Memory B cell (primary cell): ENCODE data around the gene ATP12A.

ENCODE experiments used
- ATAC-seq: fragments of 150-1000 bp; cut with Tn5 transposase; 2 replicates; pipeline ENCODE4 v1.10.0; 2021; ENCODE audit warnings: low read depth, mild to moderate bottlenecking, moderate library complexity
- DNase-seq, 2 donors: peaks; one replicate each; pipeline ENCODE4 v3.0.0; 2022; ENCODE audit warnings: low spot score in 2 of 2
- H3K27ac Mint-ChIP-seq: one replicate; pipeline ENCODE4 v1.8.0; 2022; ENCODE audit warnings: mild to moderate bottlenecking, moderate library complexity, mixed read lengths
- H3K27me3 Mint-ChIP-seq: one replicate; pipeline ENCODE4 v1.8.0; 2022; ENCODE audit warnings: mixed read lengths
- H3K36me3 Mint-ChIP-seq: one replicate; pipeline ENCODE4 v1.8.0; 2022; ENCODE audit warnings: mild to moderate bottlenecking, mixed read lengths
- H3K4me1 Mint-ChIP-seq: one replicate; pipeline ENCODE4 v1.8.0; 2022; ENCODE audit warnings: mixed read lengths
- H3K4me3 Mint-ChIP-seq: one replicate; pipeline ENCODE4 v1.8.0; 2022; ENCODE audit warnings: mild to moderate bottlenecking, moderate library complexity, mixed read lengths
- H3K9me3 Mint-ChIP-seq: one replicate; pipeline ENCODE4 v1.8.0; 2022; ENCODE audit warnings: mixed read lengths

Gene ATP12A

GRCh38 chr13:24688111-24688510 is 7.9 kb downstream of the ATP12A start:
- ATAC-seq (no peak), DNase-seq (no peak)
- Mint-ChIP-seq H3K4me1 (peaks cover 7% of the 10 kb centered on the region), H3K27ac (no peak overlapping the region), H3K27me3 (peaks cover 21% of the 10 kb centered on the region), H3K9me3 (no peaks in the 10 kb centered on the region), H3K36me3 (no peaks in the 10 kb centered on the region), H3K4me3 (no peak overlapping the region)

GRCh38 chr13:24688950-24689349 is 8.7 kb downstream of the ATP12A start:
- Mint-ChIP-seq H3K36me3 (no peaks in the 10 kb centered on the region), H3K4me1 (peaks cover 7% of the 10 kb centered on the region), H3K9me3 (no peaks in the 10 kb centered on the region), H3K27me3 (peaks cover 26% of the 10 kb centered on the region), H3K27ac (no peak overlapping the region), H3K4me3 (no peak overlapping the region)
- DNase-seq (no peak), ATAC-seq (no peak)

GRCh38 chr13:24691381-24691780 is 11.2 kb downstream of the ATP12A start:
- Mint-ChIP-seq H3K27me3 (peaks cover 27% of the 10 kb centered on the region), H3K27ac (no peak overlapping the region), H3K4me1 (peaks cover 7% of the 10 kb centered on the region), H3K9me3 (no peaks in the 10 kb centered on the region), H3K36me3 (no peaks in the 10 kb centered on the region), H3K4me3 (no peak overlapping the region)
- DNase-seq (no peak), ATAC-seq (no peak)

- Mint-ChIP-seq H3K4me1 (peaks cover 7% of the 10 kb centered on the region), H3K4me3 (no peak overlapping the region), H3K27me3 (peaks cover 22% of the 10 kb centered on the region), H3K36me3 (no peaks in the 10 kb centered on the region), H3K9me3 (no peaks in the 10 kb centered on the region), H3K27ac (no peak overlapping the region)
- ATAC-seq = no peak
- no peak for DNase-seq
These were observed 12.4 kb downstream of the ATP12A start for GRCh38 chr13:24692561-24692960.

- DNase-seq = peak in 1 of 2 donors; percentile 18
- ATAC-seq = peak; percentile 73
- Mint-ChIP-seq H3K9me3 (no peaks in the 10 kb centered on the region), H3K4me1 (peaks cover 7% of the 10 kb centered on the region), H3K27ac (no peak overlapping the region), H3K4me3 (no peak overlapping the region), H3K27me3 (peaks cover 24% of the 10 kb centered on the region), H3K36me3 (no peaks in the 10 kb centered on the region)
These were observed 13.8 kb downstream of the ATP12A start for GRCh38 chr13:24693862-24694471.

- ATAC-seq (no peak), DNase-seq (no peak)
- H3K4me1 Mint-ChIP-seq = peaks cover 7% of the 10 kb centered on the region
- no peaks in the 10 kb centered on the region for H3K36me3 Mint-ChIP-seq
- no peak overlapping the region for H3K27ac Mint-ChIP-seq
- H3K9me3 Mint-ChIP-seq = no peaks in the 10 kb centered on the region
- peaks cover 24% of the 10 kb centered on the region for H3K27me3 Mint-ChIP-seq
- no peak overlapping the region for H3K4me3 Mint-ChIP-seq
These were observed 14.7 kb downstream of the ATP12A start for GRCh38 chr13:24694907-24695306.

GRCh38 chr13:24698686-24699085 is 18.5 kb downstream of the ATP12A start:
- peaks cover 7% of the 10 kb centered on the region for H3K4me1 Mint-ChIP-seq
- DNase-seq (no peak), ATAC-seq (no peak)
- H3K36me3 Mint-ChIP-seq = no peaks in the 10 kb centered on the region
- peaks cover 25% of the 10 kb centered on the region for H3K27me3 Mint-ChIP-seq
- H3K4me3 Mint-ChIP-seq = no peak overlapping the region
- no peak overlapping the region for H3K27ac Mint-ChIP-seq
- no peaks in the 10 kb centered on the region for H3K9me3 Mint-ChIP-seq

- H3K9me3 Mint-ChIP-seq = no peaks in the 10 kb centered on the region
- no peak overlapping the region for H3K4me3 Mint-ChIP-seq
- ATAC-seq = no peak
- DNase-seq = no peak
- no peaks in the 10 kb centered on the region for H3K36me3 Mint-ChIP-seq
- H3K27ac Mint-ChIP-seq = no peak overlapping the region
- H3K27me3 Mint-ChIP-seq = peaks cover 22% of the 10 kb centered on the region
- peaks cover 2% of the 10 kb centered on the region for H3K4me1 Mint-ChIP-seq
These were observed 19.3 kb downstream of the ATP12A start for GRCh38 chr13:24699541-24699940.

- H3K4me3 Mint-ChIP-seq = no peak overlapping the region
- no peak for ATAC-seq
- no peak for DNase-seq
- H3K27ac Mint-ChIP-seq = no peak overlapping the region
- no peaks in the 10 kb centered on the region for H3K9me3 Mint-ChIP-seq
- H3K36me3 Mint-ChIP-seq = no peaks in the 10 kb centered on the region
- peaks cover 20% of the 10 kb centered on the region for H3K27me3 Mint-ChIP-seq
- no peaks in the 10 kb centered on the region for H3K4me1 Mint-ChIP-seq
These were observed 20.3 kb downstream of the ATP12A start for GRCh38 chr13:24700539-24700938.

GRCh38 chr13:24706886-24707585 is 26.8 kb downstream of the ATP12A start:
- H3K4me1 Mint-ChIP-seq = peaks cover 9% of the 10 kb centered on the region
- ATAC-seq = no peak
- no peak overlapping the region for H3K27ac Mint-ChIP-seq
- H3K4me3 Mint-ChIP-seq = no peak overlapping the region
- DNase-seq = no peak
- H3K36me3 Mint-ChIP-seq = no peaks in the 10 kb centered on the region
- no peaks in the 10 kb centered on the region for H3K9me3 Mint-ChIP-seq
- H3K27me3 Mint-ChIP-seq = peaks cover 5% of the 10 kb centered on the region

- H3K4me3 Mint-ChIP-seq = peak overlapping the region; percentile 56
- H3K9me3 Mint-ChIP-seq = no peaks in the 10 kb centered on the region
- peaks cover 2% of the 10 kb centered on the region for H3K36me3 Mint-ChIP-seq
- H3K27me3 Mint-ChIP-seq = peaks cover 5% of the 10 kb centered on the region
- H3K4me1 Mint-ChIP-seq = peaks cover 9% of the 10 kb centered on the region
- H3K27ac Mint-ChIP-seq = no peak overlapping the region
- DNase-seq (no peak), ATAC-seq (peak; percentile 81)
These were observed 29.1 kb downstream of the ATP12A start for GRCh38 chr13:24709186-24709913.

GRCh38 chr13:24713022-24713421 is 32.8 kb downstream of the ATP12A start:
- H3K4me3 Mint-ChIP-seq = no peak overlapping the region
- no peaks in the 10 kb centered on the region for H3K9me3 Mint-ChIP-seq
- peaks cover 4% of the 10 kb centered on the region for H3K27me3 Mint-ChIP-seq
- peaks cover 9% of the 10 kb centered on the region for H3K4me1 Mint-ChIP-seq
- ATAC-seq (no peak), DNase-seq (no peak)
- H3K36me3 Mint-ChIP-seq = peaks cover 2% of the 10 kb centered on the region
- no peak overlapping the region for H3K27ac Mint-ChIP-seq

GRCh38 chr13:24716011-24716410 is 35.8 kb downstream of the ATP12A start:
- Mint-ChIP-seq H3K36me3 (peaks cover 2% of the 10 kb centered on the region), H3K4me3 (no peak overlapping the region), H3K27ac (no peak overlapping the region), H3K27me3 (peaks cover 9% of the 10 kb centered on the region), H3K9me3 (no peaks in the 10 kb centered on the region), H3K4me1 (no peaks in the 10 kb centered on the region)
- ATAC-seq = no peak
- no peak for DNase-seq

GRCh38 chr13:24716446-24716845 is 36.2 kb downstream of the ATP12A start:
- peaks cover 7% of the 10 kb centered on the region for H3K27me3 Mint-ChIP-seq
- no peaks in the 10 kb centered on the region for H3K9me3 Mint-ChIP-seq
- DNase-seq = no peak

More at GRCh38 chr13:24716446-24716845, 36.2 kb downstream of the ATP12A start:
- H3K4me1 Mint-ChIP-seq = no peaks in the 10 kb centered on the region
- peaks cover 2% of the 10 kb centered on the region for H3K36me3 Mint-ChIP-seq
- H3K27ac Mint-ChIP-seq = no peak overlapping the region
- H3K4me3 Mint-ChIP-seq = no peak overlapping the region
- no peak for ATAC-seq
